H54 (cell line): ENCODE measurements around the gene FANCE.

ENCODE experiments used
- DNase-seq: peaks from one replicate; pipeline ENCODE4 v3.0.0; 2011; ENCODE audit warnings: low spot score, mixed read lengths; ENCODE audit not compliant: insufficient read length
- FAIRE-seq: peaks from 3 replicates; lab custom pipeline; 2011; peaks lifted over from hg19 to GRCh38; lab: Jason Lieb, UNC
- POLR2A ChIP-seq: IDR thresholded peaks from 2 replicates; pipeline ENCODE4 v1.6.1; 2011; ENCODE audit warnings: low read depth, mild to moderate bottlenecking, low read length

FANCE gene

GRCh38 chr6:35477551-35478179 lies 25.5 kb downstream of the FANCE start:
- FAIRE-seq: no peak

GRCh38 chr6:35478259-35478658 lies 26.1 kb downstream of the FANCE start:
- DNase-seq: no peak
- FAIRE-seq: no peak
- TF ChIP-seq POLR2A: no peak

More at GRCh38 chr6:35477551-35478179, 25.5 kb downstream of the FANCE start:
- no peak for DNase-seq
- no peak for TF ChIP-seq POLR2A

- no peak for TF ChIP-seq POLR2A
- DNase-seq (no peak), FAIRE-seq (no peak)
Observed at GRCh38 chr6:35480176-35480575, 28.0 kb downstream of the FANCE start.

- DNase-seq (no peak), FAIRE-seq (no peak)
- TF ChIP-seq POLR2A: no peak
Observed at GRCh38 chr6:35481226-35481625, 29.1 kb downstream of the FANCE start.

GRCh38 chr6:35483062-35483461 lies 30.9 kb downstream of the FANCE start:
- no peak for DNase-seq
- TF ChIP-seq POLR2A: no peak
- no peak for FAIRE-seq

- TF ChIP-seq POLR2A: no peak
- FAIRE-seq (no peak), DNase-seq (no peak)
Observed at GRCh38 chr6:35483490-35483889, 31.4 kb downstream of the FANCE start.

GRCh38 chr6:35483893-35484645 lies 31.9 kb downstream of the FANCE start:
- no peak for TF ChIP-seq POLR2A
- FAIRE-seq: no peak
- DNase-seq: no peak

GRCh38 chr6:35484921-35485392 lies 32.8 kb downstream of the FANCE start:
- TF ChIP-seq POLR2A: peak; percentile 13; the same call in 1 of the 2 replicates
- peak; percentile 41 for FAIRE-seq
- peak; percentile 68 for DNase-seq

GRCh38 chr6:35485402-35485877 lies 33.3 kb downstream of the FANCE start:
- FAIRE-seq: peak; percentile 27
- 0 out of 2 replicates have a peak, but pooled peaks have one; percentile 18 for TF ChIP-seq POLR2A
- DNase-seq: peak; percentile 88

GRCh38 chr6:35486005-35486925 lies 34.1 kb downstream of the FANCE start:
- DNase-seq (no peak), FAIRE-seq (no peak)
- no peak for TF ChIP-seq POLR2A

GRCh38 chr6:35487658-35488516 lies 35.7 kb downstream of the FANCE start:
- FAIRE-seq (no peak), DNase-seq (peak; percentile 70)
- TF ChIP-seq POLR2A: no peak

GRCh38 chr6:35488517-35488862 lies 36.4 kb downstream of the FANCE start:
- DNase-seq: no peak
- no peak for FAIRE-seq
- no peak for TF ChIP-seq POLR2A

- no peak for TF ChIP-seq POLR2A
- DNase-seq: no peak
- FAIRE-seq: no peak
Observed at GRCh38 chr6:35489066-35489465, 36.9 kb downstream of the FANCE start.
